Measurements from ENCODE around the gene MTERF4. TPM values are rescaled to one million over a fixed set of nuclear protein-coding genes. Genes with fewer than 3 reads are reported as not detected.

Gene MTERF4
- polyA plus RNA-seq, 4 donors = 49.5 to 83.9 (median 76.7) TPM

DNA sequence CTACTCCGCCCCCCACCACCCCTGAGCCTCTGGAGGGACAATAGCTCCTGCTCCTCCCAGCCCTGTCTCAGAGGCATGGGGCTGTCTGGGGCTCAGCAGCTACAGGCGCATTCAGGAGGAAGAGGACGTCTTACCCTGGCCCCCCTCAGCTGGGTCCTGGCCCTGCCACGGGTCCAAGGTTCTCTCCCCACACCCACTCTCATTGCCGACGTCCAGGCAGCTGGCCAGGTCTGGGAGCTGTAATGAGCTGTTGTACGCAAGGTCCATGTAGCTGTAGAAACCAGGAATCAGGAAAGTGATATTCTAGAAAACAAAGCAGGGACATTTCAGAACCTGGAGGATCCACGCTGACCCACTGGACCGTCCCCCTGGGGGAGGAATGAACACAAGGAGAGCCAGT is 33.6 kb upstream of the MTERF4 start:
- DNase-seq (ENCODE audit: low read depth in 4 of 4, low spot score in 2 of 4) = no peak

GRCh38 chr2:241134711-241135110 is 32.6 kb upstream of the MTERF4 start:
- DNase-seq (ENCODE audit: low read depth in 4 of 4, low spot score in 2 of 4) = no peak

- no peak for DNase-seq (ENCODE audit: low read depth in 4 of 4, low spot score in 2 of 4)
Observed at GRCh38 chr2:241133436-241133820, 31.3 kb upstream of the MTERF4 start.

- no peak for DNase-seq (ENCODE audit: low read depth in 4 of 4, low spot score in 2 of 4)
Observed at GRCh38 chr2:241132538-241133435, 30.7 kb upstream of the MTERF4 start.

- DNase-seq (ENCODE audit: low read depth in 4 of 4, low spot score in 2 of 4) = no peak
Observed at GRCh38 chr2:241131531-241131930, 29.4 kb upstream of the MTERF4 start.

DNA sequence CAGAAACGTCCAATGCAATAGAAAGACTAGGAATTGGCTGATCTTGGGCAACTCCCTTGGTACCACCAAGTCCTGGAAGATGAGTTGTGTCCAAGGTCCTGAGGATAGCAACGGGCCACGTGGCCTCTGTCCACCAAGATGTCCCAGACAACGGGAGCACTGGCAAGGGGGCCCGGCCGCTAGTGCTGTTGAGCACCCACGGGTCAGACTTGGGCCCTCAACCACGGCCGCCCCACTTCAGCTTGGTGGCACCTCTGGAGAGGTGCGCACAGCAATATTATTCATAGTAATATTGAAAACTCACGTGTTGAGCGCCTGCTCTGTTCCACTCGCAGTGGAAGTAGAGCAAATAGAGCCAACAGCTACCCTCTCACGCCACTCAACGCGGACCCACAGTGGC is 28.2 kb upstream of the MTERF4 start:
- no peak for DNase-seq (ENCODE audit: low read depth in 4 of 4, low spot score in 2 of 4)

GRCh38 chr2:241129086-241129871 is 27.2 kb upstream of the MTERF4 start:
- no peak for DNase-seq (ENCODE audit: low read depth in 4 of 4, low spot score in 2 of 4)

DNA sequence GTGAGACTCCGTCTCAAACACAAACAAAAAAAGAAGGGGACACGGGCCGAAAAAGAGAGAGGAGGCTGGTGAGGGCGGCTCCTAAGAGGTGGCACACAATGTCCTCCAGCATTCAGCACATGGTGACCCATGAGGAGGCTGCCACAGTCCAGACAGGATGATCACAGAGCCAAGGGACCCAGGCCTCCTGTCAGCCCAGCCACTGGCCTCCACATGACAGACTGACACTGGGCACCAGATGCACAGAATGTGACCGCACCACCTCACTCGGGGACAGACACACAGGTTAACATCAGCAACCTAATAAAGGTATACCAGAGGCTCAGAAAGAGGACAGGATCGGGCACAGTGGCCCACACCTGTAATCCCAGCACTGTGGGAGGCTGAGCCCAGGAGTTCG is 26.2 kb upstream of the MTERF4 start:
- no peak for DNase-seq (ENCODE audit: low read depth in 4 of 4, low spot score in 2 of 4)

DNA sequence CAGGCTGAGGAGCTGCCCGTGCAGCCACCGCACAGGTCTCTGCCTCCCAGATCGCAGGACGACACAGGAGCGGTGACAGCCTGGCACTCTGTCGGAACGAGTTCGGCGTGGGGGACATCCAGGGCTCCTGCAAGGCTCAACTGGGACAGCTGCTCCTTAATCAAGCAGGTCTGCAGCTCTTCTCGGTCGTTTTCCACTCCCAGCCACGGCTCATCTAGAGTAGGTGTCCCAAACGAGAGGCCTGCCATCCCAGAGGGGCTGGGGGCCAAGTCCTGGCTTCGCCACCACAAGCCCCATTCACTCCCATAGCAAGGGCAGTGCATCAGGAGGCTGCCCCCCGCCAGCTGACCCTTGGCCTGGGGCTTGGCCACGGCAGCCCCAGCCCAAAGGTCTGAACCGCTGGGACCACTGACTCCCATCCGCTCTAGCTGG is 24.7 kb upstream of the MTERF4 start:
- no peak for DNase-seq (ENCODE audit: low read depth in 4 of 4, low spot score in 2 of 4)

DNA sequence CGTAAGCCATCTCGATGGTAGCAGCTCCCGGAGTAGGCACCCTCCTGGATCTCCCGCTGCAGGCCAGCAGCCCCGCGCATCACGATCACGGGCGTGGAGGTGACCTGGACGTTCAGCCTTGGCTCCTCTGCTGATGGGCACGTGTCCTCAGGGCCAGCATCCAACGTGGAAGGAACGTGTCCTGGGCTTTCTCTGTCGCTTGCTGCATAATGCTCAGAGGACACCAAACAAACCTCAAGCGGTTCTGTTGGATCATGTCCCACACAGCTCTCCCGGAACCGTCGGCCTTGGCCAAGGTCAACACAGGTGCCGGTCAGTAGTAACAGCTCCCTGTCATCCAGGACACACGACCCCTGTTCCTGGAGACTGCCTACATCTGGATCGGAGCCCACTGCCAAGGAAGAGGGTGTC is 24.1 kb upstream of the MTERF4 start:
- DNase-seq (ENCODE audit: low read depth in 4 of 4, low spot score in 2 of 4) = no peak

- no peak for DNase-seq (ENCODE audit: low read depth in 4 of 4, low spot score in 2 of 4)
Observed at GRCh38 chr2:241125626-241126025, 23.5 kb upstream of the MTERF4 start.

DNA sequence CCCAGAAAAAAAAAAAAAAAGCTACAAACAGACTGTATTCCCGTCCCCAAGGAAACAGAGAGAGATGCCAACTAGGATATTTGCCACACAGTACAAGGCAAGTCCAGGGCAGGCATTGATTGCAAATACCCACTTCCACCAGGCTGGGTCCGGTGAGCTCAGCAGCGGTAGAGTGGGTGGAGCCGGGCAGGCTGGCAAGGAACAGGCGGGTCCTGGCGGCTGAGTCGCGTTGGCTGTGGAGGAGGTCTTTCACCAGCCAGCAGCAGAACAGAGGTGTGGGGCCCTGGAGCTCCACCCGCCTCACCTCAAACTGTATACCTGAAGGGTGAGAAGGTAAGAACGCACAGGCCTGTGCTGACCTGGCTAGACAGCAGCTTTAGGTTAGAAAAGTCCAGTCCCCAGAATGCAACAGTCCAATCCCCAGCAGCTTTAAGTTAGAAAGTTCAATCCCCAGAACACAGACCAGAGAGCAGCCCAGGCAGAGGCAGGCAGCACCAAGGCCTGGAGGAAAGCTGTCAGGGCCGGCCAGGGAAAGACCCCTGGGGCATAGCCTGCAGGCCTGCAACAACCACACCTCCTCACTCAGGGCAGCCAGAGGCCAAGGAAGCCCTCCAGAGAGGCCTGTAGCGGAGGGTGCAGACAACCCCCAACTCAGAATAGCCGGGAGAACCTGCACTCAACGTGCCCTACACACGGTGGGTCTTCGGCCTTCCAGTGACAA is 21.9 kb upstream of the MTERF4 start:
- no peak for DNase-seq (ENCODE audit: low read depth in 4 of 4, low spot score in 2 of 4)

DNA sequence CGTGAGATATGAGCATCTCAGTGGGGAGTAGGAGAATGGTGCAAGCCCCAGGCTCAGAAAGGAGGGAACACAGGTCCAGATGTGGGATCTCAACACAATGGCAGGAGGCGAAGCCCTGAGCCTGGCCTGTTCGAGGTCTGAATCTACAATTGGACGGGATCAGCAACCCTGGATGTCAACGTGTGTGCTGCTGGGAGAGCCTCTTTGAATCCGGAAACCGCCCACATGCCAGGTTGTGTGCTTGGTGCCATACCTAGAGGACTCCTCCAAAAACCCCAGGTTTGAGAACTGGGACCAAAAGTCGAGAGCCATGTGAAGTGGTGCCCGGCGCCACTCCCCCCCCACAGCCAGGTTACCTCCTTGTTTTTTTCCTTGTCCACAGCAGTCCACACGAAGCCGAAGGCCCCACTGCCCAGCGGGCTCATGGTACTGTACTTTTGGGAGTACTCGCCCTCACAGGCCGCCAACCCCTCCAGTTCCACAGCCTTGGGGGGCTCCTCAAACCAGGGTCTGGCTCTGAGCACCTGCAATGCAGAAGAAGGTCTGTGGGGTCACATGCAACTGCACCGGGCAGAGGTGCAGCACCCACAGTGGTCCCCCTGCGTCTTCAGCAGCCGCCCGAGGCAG is 20.4 kb upstream of the MTERF4 start:
- DNase-seq (ENCODE audit: low read depth in 4 of 4, low spot score in 2 of 4) = no peak

GRCh38 chr2:241121008-241121407 is 18.9 kb upstream of the MTERF4 start:
- no peak for DNase-seq (ENCODE audit: low read depth in 4 of 4, low spot score in 2 of 4)

DNA sequence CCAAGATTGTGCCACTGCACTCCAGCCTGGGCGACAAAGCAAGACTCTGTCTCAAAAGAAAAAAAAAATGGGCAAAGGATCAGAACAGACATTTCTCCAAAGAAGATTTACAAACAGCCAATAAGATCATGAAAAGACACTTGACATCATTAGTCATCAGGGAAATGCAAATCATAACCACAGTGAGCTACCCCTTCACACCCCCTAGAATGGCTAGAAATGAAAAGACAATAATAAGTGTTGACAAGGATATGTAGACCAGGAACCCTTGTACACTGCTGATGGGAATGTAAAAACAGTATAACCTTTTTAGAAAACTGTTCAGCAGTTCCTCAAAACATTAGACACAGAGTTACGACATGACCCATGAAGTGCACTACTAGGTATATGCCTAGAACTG is 18.4 kb upstream of the MTERF4 start:
- DNase-seq (ENCODE audit: low read depth in 4 of 4, low spot score in 2 of 4) = no peak

- DNase-seq (ENCODE audit: low read depth in 4 of 4, low spot score in 2 of 4) = no peak
Observed at GRCh38 chr2:241118737-241119505, 16.8 kb upstream of the MTERF4 start.

DNA sequence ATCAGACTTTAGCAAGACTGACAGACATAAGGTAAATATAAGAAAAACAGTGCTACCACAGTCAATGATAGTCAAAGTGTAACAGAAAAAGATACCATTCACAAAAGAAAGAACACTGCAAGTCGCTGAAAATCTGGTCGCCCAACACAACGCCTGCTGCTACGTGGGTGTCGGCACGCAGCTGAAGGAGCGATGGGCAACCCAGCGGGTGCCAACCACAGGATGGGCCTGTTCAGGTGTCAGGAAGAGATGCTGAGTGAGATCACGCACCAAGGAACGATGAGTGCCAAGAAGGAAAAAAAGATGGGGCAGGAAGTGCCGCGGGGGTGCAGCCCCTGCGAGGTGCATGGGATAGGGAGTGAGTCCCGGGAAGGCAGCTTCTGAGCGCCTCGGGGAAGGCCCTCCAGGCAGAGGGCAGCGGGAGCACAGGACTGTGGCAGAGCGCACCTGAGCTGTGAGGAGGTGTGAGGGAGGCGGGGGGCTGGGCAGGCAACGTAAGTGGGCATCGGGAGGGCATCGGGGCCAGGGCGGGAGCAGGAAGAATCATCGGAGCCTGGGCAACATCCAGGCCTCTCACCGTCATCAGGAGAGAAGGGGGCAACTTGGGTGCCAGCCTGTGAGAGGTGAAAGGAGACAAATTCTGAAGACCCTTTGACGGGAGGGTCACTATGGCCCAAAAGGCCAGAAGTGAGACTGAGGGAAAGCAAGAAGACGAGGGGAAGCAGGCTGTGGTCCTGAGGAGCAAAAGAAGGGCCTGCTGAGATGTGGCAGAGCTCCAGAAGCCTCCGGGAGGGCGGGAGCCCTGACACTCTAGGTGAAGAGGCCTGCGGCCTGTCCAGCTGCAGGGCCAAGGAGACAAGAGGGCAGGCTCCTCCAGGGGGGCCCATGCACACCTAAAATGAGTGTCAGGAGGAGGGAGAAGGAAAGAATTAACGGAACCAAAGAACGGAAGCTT is 14.8 kb upstream of the MTERF4 start:
- no peak for DNase-seq (ENCODE audit: low read depth in 4 of 4, low spot score in 2 of 4)

DNA sequence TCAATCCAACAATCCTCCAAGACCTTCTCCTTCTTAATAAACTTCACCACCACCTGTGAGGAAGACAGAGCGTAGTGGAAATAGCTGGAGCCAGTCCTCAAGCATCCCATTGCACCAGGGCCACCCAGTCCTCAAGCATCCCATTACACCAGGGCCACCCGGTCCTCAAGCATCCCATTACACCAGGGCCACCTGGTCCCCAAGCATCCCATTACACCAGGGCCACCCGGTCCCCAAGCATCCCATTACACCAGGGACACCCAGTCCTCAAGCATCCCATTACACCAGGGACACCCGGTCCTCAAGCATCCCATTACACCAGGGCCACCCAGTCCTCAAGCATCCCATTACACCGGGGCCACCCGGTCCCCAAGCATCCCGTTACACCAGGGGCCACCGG is 13.3 kb upstream of the MTERF4 start:
- no peak for DNase-seq (ENCODE audit: low read depth in 4 of 4, low spot score in 2 of 4)

DNA sequence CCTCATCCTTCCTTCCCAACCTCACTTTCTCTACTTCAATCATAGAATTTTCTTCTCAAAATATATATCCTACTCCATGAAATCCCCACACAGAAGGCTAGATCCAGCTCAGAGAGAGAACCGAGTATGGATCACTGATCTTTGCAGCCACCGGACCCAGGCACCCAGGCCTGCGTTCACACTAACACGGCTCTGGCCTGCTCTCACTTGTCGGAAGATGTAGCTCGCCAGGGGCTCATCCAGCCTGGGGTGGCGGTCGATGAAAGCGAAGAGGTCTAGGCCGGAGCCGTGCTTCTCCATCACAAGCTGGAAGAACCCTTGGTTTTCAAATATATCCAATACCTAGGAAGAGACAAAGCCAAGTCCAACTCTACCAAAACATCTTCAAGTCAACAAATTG is 12.7 kb upstream of the MTERF4 start:
- DNase-seq (ENCODE audit: low read depth in 4 of 4, low spot score in 2 of 4) = no peak
